Sciatic nerve (tissue), 2 donors: ENCODE data around the gene TSC2. TPM values are rescaled to one million over a fixed set of nuclear protein-coding genes. Genes with fewer than 3 reads are reported as not detected.
A peak's percentile ranks its signal among the peaks of the same experiment; 100 is the strongest.
"Not testable (repeated sequence)": the region's sequence is repeated elsewhere in the genome, so short reads cannot be mapped to it uniquely, and the experiment has no call there.

Experiments
- ATAC-seq: fragments of 200-7000 bp; cut with Tn5 transposase; one replicate; pipeline ENCODE4 v1.9.1; 2020; ENCODE audit warnings: mild to moderate bottlenecking, moderate library complexity
- DNase-seq: peaks from one replicate; pipeline ENCODE4 v3.0.0-alpha.2; 2020; ENCODE audit warnings: low spot score
- intact Hi-C: fragments of 100-400 bp; cut with DNase I; formaldehyde crosslinking; loops from one replicate; pipeline ENCODE4 v1.14.2; 2022
- total RNA-seq: library from RNA; stranded (reverse); fragmentation: NEBNext Ultra II Directional; extraction: Animal tissue kit (Norgen Biotek cat#: 25700); gene quantifications from one replicate; pipeline ENCODE4 v1.2.1, GENCODE V29; 2021
- donor health status: DM: no; HTN: no; CAD: no.
- donor health status: DM: no; HTN: no; CAD: no.

Gene TSC2
- total RNA-seq, 1 donor from 2014 or later = 156 TPM

DNA sequence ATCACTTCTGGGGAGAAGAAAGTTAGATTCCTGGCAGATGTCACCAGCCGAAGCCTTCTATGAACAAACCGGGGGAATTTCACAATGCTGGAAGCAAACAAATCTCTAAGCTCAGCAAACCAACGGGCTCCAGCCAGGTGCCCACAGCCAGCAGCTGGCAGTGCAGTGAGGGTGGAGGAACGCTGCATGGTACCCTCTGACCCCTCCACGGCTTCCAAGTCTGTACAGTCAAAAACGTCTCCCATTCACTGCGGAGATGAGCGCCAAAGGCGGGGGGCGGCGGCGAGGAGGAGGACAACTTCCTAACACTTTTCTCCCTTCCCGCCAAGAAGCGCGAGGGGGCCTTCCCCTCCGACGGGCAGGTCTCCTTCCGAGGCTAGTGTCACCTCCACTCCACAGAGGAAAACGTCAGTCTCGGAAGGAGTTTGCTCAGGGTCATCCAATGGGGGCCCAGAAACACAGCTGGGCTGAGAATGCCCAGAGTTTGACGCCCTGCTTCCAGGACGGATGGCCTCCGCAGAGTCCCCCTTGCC, 39.1 kb upstream of the TSC2 start:
- DNase-seq = peak; percentile 67
- ATAC-seq = no peak
- intact Hi-C loops = loop anchor here (5.0 kb wide), 1 partner anchor 249 kb away; no protein-coding TSS in a partner anchor

GRCh38 chr16:2009164-2009711, 38.5 kb upstream of the TSC2 start:
- peak; percentile 68 for DNase-seq
- intact Hi-C loops = loop anchor here (5.0 kb wide), 1 partner anchor 248 kb away; no protein-coding TSS in a partner anchor
- no peak for ATAC-seq

GRCh38 chr16:2009791-2010510, 37.8 kb upstream of the TSC2 start, which contains the start of gene ZNF598:
Gene ZNF598, minus strand, starts transcription at chr16:2009821.
- intact Hi-C loops = loop anchor here (5.0 kb wide), 1 partner anchor 247 kb away; no protein-coding TSS in a partner anchor
- DNase-seq = peak; percentile 89
- peak; percentile 95 for ATAC-seq

DNA sequence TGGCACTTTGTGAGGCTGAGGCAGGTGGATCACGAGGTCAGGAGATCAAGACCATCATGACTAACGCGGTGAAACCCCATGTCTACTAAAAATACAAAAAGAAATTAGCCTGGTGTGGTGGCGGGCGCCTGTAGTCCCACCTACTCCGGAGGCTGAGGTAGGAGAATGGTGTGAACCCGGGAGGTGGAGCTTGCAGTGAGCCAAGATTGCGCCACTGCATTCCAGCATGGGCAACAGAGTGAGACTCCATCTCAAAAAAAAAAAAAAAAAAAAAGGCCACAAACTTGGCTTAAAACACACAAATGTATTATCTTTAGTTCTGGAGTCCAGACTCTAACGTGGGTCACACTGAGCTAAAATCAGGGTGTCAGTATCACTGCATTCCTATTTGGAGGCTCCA, 36.1 kb upstream of the TSC2 start:
- ATAC-seq, DNase-seq, intact Hi-C loops: not testable (repeated sequence)

- DNase-seq (no peak), ATAC-seq (no peak)
- intact Hi-C loops = no loop called here
Measured at GRCh38 chr16:2013527-2013926, 34.3 kb upstream of the TSC2 start.

- intact Hi-C loops = no loop called here
Measured at GRCh38 chr16:2015117-2015946, 32.5 kb upstream of the TSC2 start.

DNA sequence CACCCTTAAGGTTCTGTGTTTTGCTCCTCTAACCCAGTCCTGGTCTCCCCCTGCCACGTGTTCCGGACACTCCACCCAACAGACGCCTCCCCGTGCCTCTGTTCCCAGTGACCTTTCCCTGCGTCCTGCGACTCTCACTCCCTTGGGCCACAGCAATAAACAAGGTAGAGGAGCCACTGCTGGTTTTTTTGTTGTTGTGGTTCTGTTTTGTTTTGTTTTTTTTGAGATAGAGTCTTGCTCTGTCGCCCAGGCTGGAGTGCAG, 31.9 kb upstream of the TSC2 start:
- no peak for ATAC-seq
- DNase-seq = no peak
- intact Hi-C loops = no loop called here

More at GRCh38 chr16:2015117-2015946, 32.5 kb upstream of the TSC2 start:
- ATAC-seq = no peak
- no peak for DNase-seq

DNA sequence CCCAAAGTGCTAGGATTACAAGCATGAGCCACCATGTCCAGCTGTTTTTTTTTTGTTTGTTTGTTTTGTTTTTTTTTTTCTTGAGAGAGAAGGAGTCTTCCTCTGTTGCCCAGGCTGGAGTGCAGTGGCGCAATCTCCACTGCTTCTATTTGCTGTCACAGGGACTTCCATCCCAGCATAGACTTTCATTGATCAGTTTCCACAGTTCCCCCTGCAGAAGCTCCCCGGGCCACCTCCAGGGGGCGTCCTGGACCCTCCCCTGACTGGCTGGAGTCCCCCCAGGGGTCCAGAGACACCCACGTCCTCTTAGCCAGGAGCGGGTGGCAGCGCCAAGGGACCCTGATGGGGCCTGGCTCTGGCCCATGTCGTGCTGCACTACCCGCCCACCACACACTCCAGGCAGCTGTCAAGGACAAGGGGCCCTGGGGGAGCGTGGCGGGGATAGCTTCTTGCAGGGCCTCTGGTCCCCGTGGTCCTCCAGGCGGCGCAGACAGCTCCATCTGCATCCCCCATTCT, 31.3 kb upstream of the TSC2 start:
- no peak for ATAC-seq
- intact Hi-C loops = no loop called here

DNA sequence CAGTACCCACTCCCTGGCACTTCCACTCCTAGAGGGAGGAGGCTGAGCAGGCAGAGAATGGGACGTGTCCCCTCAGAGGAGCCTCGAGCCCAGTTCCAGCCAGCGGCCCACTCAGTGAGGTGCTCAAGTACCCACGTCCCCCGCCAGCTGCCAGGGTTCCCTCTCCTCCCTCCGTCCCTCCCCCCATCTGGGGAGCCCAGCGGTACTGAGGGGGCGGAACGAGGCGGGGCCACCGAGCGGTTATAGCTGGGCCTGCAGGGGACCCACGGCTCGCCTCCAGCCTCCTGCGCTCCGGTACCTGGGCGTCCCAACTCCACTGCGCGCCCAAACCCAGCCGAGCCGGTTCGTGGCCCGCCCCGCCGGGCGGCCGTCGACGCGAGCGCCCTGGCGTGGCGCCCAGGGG, 28.3 kb upstream of the TSC2 start, which contains the start of gene NPW:
NPW (plus strand) TSS at position 268 of the 403 bp plus-strand sequence.
- intact Hi-C loops = no loop called here
- no peak for DNase-seq

More for the DNA sequence above, 31.3 kb upstream of the TSC2 start:
- DNase-seq = no peak

DNA sequence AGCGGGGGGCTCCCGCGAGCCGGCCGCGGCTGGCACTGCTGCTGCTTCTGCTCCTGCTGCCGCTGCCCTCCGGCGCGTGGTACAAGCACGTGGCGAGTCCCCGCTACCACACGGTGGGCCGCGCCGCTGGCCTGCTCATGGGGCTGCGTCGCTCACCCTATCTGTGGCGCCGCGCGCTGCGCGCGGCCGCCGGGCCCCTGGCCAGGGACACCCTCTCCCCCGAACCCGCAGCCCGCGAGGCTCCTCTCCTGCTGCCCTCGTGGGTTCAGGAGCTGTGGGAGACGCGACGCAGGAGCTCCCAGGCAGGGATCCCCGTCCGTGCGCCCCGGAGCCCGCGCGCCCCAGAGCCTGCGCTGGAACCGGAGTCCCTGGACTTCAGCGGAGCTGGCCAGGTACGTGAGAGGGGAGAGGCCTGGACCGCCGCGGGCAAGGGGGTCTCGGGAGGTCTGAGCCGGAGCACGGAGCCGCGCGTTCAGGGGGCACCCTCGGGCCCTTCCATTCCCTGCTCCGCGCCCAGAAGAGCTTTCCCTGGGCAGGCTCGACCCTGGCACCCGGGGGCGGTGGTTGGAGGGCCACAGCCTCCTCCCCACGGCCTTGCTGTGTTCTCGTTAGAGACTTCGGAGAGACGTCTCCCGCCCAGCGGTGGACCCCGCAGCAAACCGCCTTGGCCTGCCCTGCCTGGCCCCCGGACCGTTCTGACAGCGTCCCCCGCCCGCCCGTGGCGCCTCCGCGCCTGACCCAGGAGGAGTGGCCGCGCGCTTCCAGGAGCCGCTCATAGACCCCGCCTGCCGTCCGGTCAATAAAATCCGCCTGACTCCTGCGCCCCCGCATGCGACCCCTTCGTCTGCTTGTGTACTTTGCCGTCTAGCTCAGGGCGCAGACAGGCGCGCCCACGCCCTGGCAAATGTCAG, 27.6 kb upstream of the TSC2 start:
- DNase-seq = no peak
- intact Hi-C loops = loop anchor here (1.0 kb wide), 1 partner anchor 233 kb away; no protein-coding TSS in a partner anchor

More for the DNA sequence above, 28.3 kb upstream of the TSC2 start, which contains the start of gene NPW:
- no peak for ATAC-seq

GRCh38 chr16:2022723-2023091, 25.1 kb upstream of the TSC2 start:
- intact Hi-C loops = no loop called here
- DNase-seq (no peak), ATAC-seq (peak; percentile 28)

More for the DNA sequence above, 27.6 kb upstream of the TSC2 start:
- no peak for ATAC-seq

- ATAC-seq = peak; percentile 93
- peak; percentile 97 for DNase-seq
- intact Hi-C loops = no loop called here
Measured at GRCh38 chr16:2023092-2024031, 24.4 kb upstream of the TSC2 start.

DNA sequence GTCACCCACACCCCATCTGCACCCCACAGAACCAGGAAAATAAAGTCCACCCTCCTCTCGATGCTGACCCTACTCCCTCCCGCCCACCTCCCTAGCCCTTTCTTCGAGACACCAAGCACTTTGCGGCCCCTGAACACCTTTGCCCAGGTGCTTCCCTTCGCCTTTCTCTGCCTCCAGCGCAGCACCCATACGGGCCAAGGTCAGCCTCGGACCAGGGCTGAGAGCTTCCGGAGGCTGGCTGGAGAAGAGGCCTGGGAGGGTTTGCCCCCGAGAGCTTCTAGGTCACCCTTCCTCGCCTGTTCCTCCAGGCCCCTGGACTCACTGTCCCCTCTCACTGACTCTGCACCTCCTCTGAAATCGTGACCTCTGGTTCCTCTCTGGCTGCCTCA, 23.8 kb upstream of the TSC2 start:
- no peak for DNase-seq
- intact Hi-C loops = no loop called here

GRCh38 chr16:2025251-2025650, 22.5 kb upstream of the TSC2 start:
- intact Hi-C loops = loop anchor here (5.0 kb wide), 1 partner anchor 117 kb away; no protein-coding TSS in a partner anchor
- DNase-seq (no peak), ATAC-seq (no peak)

More for the DNA sequence above, 23.8 kb upstream of the TSC2 start:
- ATAC-seq = no peak

DNA sequence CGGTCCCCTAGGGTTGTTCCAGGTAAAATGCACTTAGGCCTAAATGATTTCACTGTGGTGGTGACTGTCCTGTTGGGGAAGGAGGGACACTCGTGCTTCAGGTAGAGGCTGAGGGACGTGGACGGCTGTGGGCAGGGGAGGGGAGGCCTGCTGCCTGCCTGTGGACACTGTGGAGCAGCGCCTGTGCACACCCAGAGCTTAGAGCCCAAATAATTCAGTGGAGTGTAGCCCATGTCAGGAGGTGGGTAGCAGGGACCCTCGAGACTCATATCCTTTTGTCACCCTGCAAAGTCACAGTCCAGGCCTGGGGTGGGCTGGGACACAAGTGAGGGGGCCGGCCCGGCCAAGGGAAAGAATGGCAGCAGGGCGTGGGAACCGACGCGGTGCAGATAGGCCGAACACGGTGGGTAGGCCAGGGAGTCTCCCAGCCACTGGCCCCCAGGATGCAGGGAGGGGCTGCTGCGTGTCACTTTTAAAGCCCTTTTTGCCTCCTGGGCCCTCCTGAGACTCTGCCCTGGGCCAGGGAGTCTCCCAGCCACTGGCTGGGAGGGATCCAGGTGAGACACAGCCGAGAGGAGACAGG, 21.8 kb upstream of the TSC2 start:
- intact Hi-C loops = loop anchor here (5.0 kb wide), 1 partner anchor 116 kb away; no protein-coding TSS in a partner anchor
- DNase-seq (no peak), ATAC-seq (no peak)

DNA sequence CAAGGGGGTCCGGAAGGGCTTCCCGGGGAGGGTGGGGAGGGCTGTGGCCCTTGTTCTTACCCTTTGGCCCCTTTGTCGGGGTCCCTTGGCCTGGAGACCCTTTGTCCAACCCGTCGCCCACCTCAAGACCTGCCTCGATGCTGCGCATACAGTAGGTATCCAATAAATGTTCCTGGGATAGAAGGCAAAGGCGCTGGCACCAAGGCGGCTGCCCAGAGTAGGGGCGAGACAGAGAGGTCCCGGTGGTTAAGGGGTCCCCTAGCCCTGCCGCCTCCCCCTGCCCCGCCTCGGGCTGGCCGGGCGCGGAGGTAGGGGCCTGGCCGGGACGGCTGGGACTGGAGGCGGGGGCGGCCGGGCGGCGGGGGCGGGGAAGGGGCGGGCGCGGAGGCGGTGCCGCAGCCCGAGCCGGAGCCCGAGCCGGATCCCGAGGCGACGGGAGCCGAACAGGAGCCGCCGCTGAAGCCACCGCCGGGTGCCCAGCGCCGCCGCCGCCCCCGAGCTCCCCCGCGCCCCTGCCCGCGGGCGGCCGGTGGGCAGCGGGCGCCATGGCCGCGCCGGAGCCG, 21.2 kb upstream of the TSC2 start, which contains the start of gene NHERF2:
NHERF2 (plus strand) TSS at position 442 of the 563 bp plus-strand sequence; CDS start at position 546, 104 bp downstream.
- DNase-seq = no peak
- intact Hi-C loops = loop anchor here (5.0 kb wide), 1 partner anchor 116 kb away; no protein-coding TSS in a partner anchor
- peak; percentile 4 for ATAC-seq
